Heart right ventricle (tissue), 16 donors: ENCODE data around the gene MEF2D. TPM values are rescaled to one million over a fixed set of nuclear protein-coding genes. Genes with fewer than 3 reads are reported as not detected.

Experiments used
- ATAC-seq, 8 donors: fragments of 200-7000 bp; cut with Tn5 transposase; one replicate each; pipeline ENCODE4 v1.9.1; 2020; ENCODE audit warnings: mild to moderate bottlenecking in 8 of 8, moderate library complexity in 8 of 8, moderate number of reproducible peaks in 1 of 8
- DNase-seq, 2 donors: peaks; one replicate each; pipeline ENCODE4 v3.0.0-alpha.2; 2020
- H3K27ac ChIP-seq, 10 donors: fragments of 200-600 bp; sonication (generic) in 2 of 10; one replicate each; pipeline versions ENCODE4 v1.5.0 to v1.8.0; 2020 to 2022; ENCODE audit warnings: mild to moderate bottlenecking in 3 of 10
- H3K27me3 ChIP-seq, 7 donors: fragments of 200-600 bp; one replicate each; pipeline ENCODE4 v1.8.0; 2021 to 2022; ENCODE audit warnings: mild to moderate bottlenecking in 2 of 7
- H3K36me3 ChIP-seq, 9 donors: fragments of 200-600 bp; sonication (generic) in 1 of 9; one replicate each; pipeline versions ENCODE4 v1.5.0 to v1.8.0; 2020 to 2022; ENCODE audit warnings: mild to moderate bottlenecking in 2 of 9
- H3K4me1 ChIP-seq, 9 donors: fragments of 200-600 bp; sonication (generic) in 1 of 9; one replicate each; pipeline versions ENCODE4 v1.5.0 to v1.8.0; 2020 to 2022; ENCODE audit warnings: mild to moderate bottlenecking in 4 of 9
- H3K4me3 ChIP-seq, 10 donors: fragments of 200-600 bp; sonication (generic) in 2 of 10; one replicate each; pipeline versions ENCODE4 v1.5.0 to v1.8.0; 2020 to 2022; ENCODE audit warnings: mild to moderate bottlenecking in 7 of 10, moderate library complexity in 2 of 10
- H3K9me3 ChIP-seq, 11 donors: fragments of 200-600 bp in 10 of 11; sonication (generic) in 2 of 11; one replicate each; pipeline versions ENCODE4 v1.5.0 to v1.8.0; 2013 to 2022; ENCODE audit warnings: mild to moderate bottlenecking in 2 of 11, control low read depth in 1 of 11, moderate library complexity in 1 of 11
- WGBS, 2 donors: extraction: QIAGEN DNeasy Blood & Tissue Kit; methylation state at CpG; one replicate each; pipeline ENCODE4 v1.1.7; 2013; ENCODE audit warnings: inconsistent platforms in 1 of 2; 5-methylcytosine and 5-hydroxymethylcytosine counted together
- intact Hi-C, 10 donors: fragments of 100-400 bp; cut with DNase I; formaldehyde crosslinking; loops; one replicate each; pipeline versions ENCODE4 v1.11.1 to v1.14.2; 2022
- polyA plus RNA-seq, 2 donors: library from polyadenylated mRNA; stranded (reverse); fragments of 200-250 nt; gene quantifications; one replicate each; pipeline ENCODE4 v1.2.3, GENCODE V29; 2013
- total RNA-seq, 10 donors: library from RNA; stranded (reverse); fragmentation: NEBNext Ultra II Directional in 3 of 10; extraction: Animal tissue kit (Norgen Biotek cat#: 25700) in 3 of 10; gene quantifications; one replicate each; pipeline versions ENCODE4 v1.2.1 to v1.2.4, GENCODE V29; 2021 to 2023
- TF ChIP-seq, protein P1 (sequence below), 9 donors: fragments of 200-600 bp; sonication (generic) in 2 of 9; IDR thresholded peaks; one replicate each; pipeline versions ENCODE4 v1.5.0 to v1.8.0; 2021 to 2022; ENCODE audit warnings: antibody characterized with exemption in 9 of 9, mild to moderate bottlenecking in 5 of 9, moderate library complexity in 1 of 9
- donor health status: Arrhythmogenic right ventricular cardiomyopathy.
- donor health status: ischemic (EF 13 %, LVEDD 7.1; RV severe dilation, severe dysfunction).
- donor health status: healthy with polysubstance abuse.
- donor health status: DM: no; HTN: yes; CAD: no.
- donor health status: DM: no; HTN: no; CAD: no.
- donor health status: ischemic (EF 25% LVEDD 6.9; RV normal size, moderate dysfunction).
- donor health status: ischemic (EF 25% LVEDD 5.7; RV mildly dilated, moderate dysfunction).
- donor health status: healthy.
- donor health status: DM: yes; HTN: yes; CAD: no.
- donor health status: Ischemic cardiomyopathy.
- donor health status: ischemic (EF 35%, LVEDD 5.7; RV mildly dilated, moderate dysfunction).
- donor health status: nonischemic (EF 11% LVEDD 7.7; RV severe dilation, severe dysfunction).
- donor health status: DM: yes; HTN: yes; CAD: no.
- donor health status: PGD.
- donor health status: ischemic (EF 29% LVEDD 5.4; RV normal size, mild dysfunction).
- donor health status: nonischemic (EF 23%, LVEDD 6.1; RV moderate dilation, normal function).

MEF2D gene
- total and polyA plus RNA-seq, 12 donors: 31.6 to 127 (median 94.9) TPM

DNA sequence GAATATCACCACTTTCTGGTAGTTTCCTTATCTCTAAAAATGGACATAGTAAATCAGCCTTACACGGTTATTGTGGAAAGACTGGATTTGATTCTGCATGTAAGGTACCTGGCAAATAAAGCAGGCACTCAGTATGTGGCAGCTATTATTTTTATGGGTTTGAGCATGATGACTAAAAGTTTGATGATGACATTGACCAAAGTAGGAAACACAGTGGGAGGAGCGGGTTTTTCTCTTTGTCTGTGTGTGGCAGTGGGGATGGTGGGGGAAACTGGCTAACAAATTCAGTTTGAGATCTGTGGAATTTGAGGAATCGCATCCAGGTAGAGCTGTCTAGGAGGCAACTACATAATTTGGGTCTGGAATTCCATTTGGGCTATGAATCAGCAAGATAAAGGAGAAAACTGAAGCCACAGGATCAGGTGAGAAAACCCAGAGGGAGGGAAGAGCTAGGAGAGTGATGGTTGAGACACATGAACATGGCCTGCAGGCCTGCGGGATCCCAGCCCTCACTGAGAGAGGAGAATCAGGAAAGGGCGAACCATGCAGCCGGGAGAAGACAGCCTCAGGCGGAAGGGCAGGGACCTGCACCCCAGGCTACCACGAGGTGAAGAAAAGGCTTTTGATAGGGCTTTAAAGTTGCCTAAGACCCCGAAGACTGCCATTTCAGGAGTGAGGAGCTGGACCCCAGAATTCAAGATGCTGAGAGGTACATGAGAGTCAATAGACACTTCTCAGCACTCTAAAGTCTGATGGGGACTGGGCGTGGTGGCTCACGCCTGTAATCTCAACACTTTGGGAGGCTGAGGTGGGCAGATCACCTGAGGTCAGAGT lies 52.2 kb downstream of the MEF2D start:
- Histone ChIP-seq H3K27me3 (peaks cover 0 to 33% (median 21%) of the 10 kb centered on the region in 7 donors), H3K27ac (no peak overlapping the region), H3K36me3 (no peaks in the 10 kb centered on the region), H3K9me3 (no peaks in the 10 kb centered on the region), H3K4me1 (peaks cover 0 to 14% (median 0%) of the 10 kb centered on the region in 9 donors), H3K4me3 (no peak overlapping the region)
- DNase-seq (no peak), ATAC-seq (no peak)
- WGBS, 2 donors: 84 to 85% methylated on average over 11 of the region's 11 CpGs
- intact Hi-C loops: no loop called here
- TF ChIP-seq, protein P1, sequence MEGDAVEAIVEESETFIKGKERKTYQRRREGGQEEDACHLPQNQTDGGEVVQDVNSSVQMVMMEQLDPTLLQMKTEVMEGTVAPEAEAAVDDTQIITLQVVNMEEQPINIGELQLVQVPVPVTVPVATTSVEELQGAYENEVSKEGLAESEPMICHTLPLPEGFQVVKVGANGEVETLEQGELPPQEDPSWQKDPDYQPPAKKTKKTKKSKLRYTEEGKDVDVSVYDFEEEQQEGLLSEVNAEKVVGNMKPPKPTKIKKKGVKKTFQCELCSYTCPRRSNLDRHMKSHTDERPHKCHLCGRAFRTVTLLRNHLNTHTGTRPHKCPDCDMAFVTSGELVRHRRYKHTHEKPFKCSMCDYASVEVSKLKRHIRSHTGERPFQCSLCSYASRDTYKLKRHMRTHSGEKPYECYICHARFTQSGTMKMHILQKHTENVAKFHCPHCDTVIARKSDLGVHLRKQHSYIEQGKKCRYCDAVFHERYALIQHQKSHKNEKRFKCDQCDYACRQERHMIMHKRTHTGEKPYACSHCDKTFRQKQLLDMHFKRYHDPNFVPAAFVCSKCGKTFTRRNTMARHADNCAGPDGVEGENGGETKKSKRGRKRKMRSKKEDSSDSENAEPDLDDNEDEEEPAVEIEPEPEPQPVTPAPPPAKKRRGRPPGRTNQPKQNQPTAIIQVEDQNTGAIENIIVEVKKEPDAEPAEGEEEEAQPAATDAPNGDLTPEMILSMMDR (IDR thresholded peaks at IDR 0.05): no peak

- intact Hi-C loops: loop anchor here (1.0 to 2.0 kb wide), 3 partner anchors 59 to 61 kb away; no protein-coding TSS in a partner anchor
- peaks cover 15 to 58% (median 46%) of the 10 kb centered on the region in 7 donors for H3K27me3 ChIP-seq
- WGBS, 2 donors: 1 to 3% methylated on average over 11 of the region's 11 CpGs
- no peaks in the 10 kb centered on the region for H3K36me3 ChIP-seq
- no peaks in the 10 kb centered on the region for H3K9me3 ChIP-seq
- peak; percentile 86 to 94 (median 90) for ATAC-seq
- H3K27ac ChIP-seq: no peak overlapping the region
- TF ChIP-seq, protein P1 (IDR thresholded peaks at IDR 0.05): peak; percentile 88 to 97 (median 96)
- DNase-seq: peak; percentile 81 to 82
- H3K4me1 ChIP-seq: peaks cover 0 to 8% (median 0%) of the 10 kb centered on the region in 9 donors
- no peak overlapping the region for H3K4me3 ChIP-seq
These were observed 54.7 kb downstream of the MEF2D start for GRCh38 chr1:156445789-156446263.

GRCh38 chr1:156444407-156445001 lies 56.1 kb downstream of the MEF2D start:
- TF ChIP-seq, protein P1 (IDR thresholded peaks at IDR 0.05): peak in 6 of 9 donors; percentile 32 to 47 (median 44)
- no peaks in the 10 kb centered on the region for H3K9me3 ChIP-seq
- H3K27me3 ChIP-seq: peaks cover 26 to 66% (median 59%) of the 10 kb centered on the region in 7 donors
- H3K4me1 ChIP-seq: peaks cover 0 to 8% (median 0%) of the 10 kb centered on the region in 9 donors
- H3K27ac ChIP-seq: no peak overlapping the region
- DNase-seq: no peak
- H3K4me3 ChIP-seq: no peak overlapping the region
- H3K36me3 ChIP-seq: no peaks in the 10 kb centered on the region
- no peak for ATAC-seq
- intact Hi-C loops: loop anchor here in 8 of 10 donors (1.0 to 2.0 kb wide), 3 partner anchors 58 to 60 kb away; no protein-coding TSS in a partner anchor
- WGBS, 2 donors: 23 to 31% methylated on average over 1 of the region's 1 CpG

DNA sequence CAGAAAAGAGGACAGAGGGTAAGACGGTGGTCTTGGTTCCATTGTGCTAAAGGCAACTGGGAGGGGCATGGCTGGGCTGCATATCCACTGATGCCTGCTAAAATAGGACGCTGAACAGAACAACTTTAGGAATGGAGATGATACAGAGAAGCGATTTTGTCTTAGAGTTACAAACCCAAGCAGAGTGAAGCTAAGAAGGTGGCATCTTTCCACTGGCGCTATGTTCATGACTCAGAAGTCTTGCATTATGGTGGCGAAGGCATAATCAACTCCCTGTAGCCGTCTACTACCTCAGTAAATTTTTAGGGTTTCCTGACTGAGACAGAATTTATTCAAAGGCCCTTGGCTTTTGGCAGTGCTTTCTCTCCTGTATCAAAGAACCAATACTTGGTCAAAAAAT lies 57.3 kb downstream of the MEF2D start:
- 63 to 67% methylated on average over 6 of the region's 6 CpGs for WGBS, 2 donors
- Histone ChIP-seq H3K27me3 (peaks cover 26 to 79% (median 71%) of the 10 kb centered on the region in 7 donors), H3K4me3 (no peak overlapping the region), H3K27ac (no peak overlapping the region), H3K9me3 (no peaks in the 10 kb centered on the region), H3K36me3 (no peaks in the 10 kb centered on the region), H3K4me1 (peaks cover 0 to 8% (median 0%) of the 10 kb centered on the region in 9 donors)
- intact Hi-C loops: no loop called here
- TF ChIP-seq, protein P1 (IDR thresholded peaks at IDR 0.05): no peak
- ATAC-seq (no peak), DNase-seq (no peak)
